Measurements from ENCODE around the gene SIN3A.
"Not testable (repeated sequence)": the region's sequence is repeated elsewhere in the genome, so short reads cannot be mapped to it uniquely, and the experiment has no call there.

DNA sequence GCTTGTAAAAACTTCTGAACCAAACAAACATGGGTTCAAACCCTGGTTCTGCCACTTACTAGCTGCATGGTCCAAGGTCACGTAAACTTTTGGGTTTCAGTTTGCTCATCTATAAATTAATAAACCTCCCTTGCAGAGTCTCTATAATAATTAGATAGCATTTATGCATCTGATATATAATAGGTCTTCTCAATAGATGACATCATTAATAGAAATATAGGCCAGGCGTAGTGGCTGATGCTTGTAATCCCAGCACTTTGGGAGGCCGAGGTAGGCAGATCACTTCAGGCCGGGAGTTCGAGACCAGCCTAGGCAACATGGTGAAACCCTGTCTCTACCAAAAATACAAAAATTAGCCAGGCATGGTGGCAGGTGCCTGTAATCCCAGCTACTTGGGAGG is 25.6 kb upstream of the SIN3A start:
- TF ChIP-seq EZH2 (IDR thresholded peaks at IDR 0.05; ENCODE audit: insufficient read depth, poor library complexity, severe bottlenecking); EZH2phosphoT487 (IDR thresholded peaks at IDR 0.05; ENCODE audit: insufficient read depth, low read depth): not testable (repeated sequence)

All from GM23248 (cell line).